Hematopoietic multipotent progenitor cell treated with erythropoietin and hydrocortisone succinate and interleukin-3 and kit ligand, for 4 days (in vitro differentiated cells): ENCODE measurements around the gene CIB4.

Experiments
- DNase-seq: peaks from one replicate; pipeline ENCODE4 v3.0.0-alpha.2; 2015

The CIB4 gene

DNA sequence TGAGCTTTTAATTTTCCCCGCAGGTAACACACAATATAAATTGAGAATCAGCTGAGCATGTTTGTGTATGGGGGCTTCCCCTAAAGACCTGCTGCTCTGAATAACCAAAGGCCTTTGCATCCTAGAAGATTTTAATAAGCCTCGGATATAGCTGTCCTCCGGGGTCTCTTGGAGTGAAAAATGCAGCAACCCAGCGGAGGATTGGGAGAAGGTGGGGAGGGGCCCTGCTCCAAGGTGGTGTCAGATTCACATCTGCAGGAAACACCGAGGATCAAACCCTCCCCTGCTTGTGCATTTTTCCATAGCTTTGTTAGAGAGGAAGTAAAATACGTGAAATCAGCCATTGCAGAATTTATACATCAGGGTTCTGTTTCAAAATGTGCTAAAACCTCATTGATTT lies 100.2 kb downstream of the CIB4 start:
- no peak for DNase-seq

DNA sequence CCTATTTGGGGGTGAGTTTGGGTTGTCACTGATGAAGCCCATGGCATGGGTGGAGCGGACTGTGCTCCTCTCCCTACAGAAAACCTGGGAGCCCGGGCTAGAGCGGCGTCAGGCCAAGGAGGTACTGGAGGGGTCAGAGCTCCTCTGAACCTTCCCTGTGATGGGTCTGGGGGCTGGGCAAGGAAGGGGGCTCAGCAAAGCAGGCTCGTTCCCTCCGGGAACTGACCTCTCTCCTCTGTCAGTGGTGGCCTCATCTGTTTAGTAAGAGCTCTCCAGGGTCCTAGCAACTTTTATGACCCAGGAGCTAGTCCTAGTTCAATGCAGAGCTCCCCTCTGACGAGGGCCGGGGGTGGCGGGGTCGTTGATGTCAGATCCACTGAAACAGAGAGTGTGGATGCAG lies 100.9 kb downstream of the CIB4 start:
- no peak for DNase-seq

DNA sequence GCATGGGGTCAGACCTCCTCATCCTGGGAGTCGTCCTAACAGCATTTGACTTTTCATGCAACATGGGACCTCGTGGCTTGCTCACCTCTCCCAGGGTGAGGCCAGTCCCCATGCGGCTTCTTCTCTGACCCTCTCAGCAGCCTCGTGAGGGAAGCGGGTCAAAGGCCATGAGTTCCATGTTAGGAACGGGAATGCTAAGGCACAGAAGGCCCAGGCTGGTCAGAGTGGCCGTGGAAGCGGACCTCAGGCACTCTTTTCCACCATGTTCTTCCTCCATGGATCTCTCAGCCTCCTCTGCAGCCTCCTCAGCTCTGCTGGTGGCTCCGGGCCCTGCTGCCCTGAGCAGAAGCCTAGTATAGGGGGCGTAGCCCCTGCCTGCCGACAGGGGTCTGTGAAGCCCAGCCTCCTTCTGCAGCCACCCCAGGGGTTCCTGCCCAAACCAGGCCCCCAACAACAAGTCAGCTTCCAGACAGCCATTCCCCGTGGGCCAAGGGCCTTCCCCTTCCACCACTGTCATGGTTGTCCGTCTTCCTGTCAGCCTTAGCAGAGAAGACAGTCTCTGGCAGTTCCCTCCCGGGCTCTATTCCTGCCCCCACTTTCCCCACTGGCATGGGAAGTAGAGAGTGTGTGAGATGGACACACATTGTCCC lies 103.2 kb downstream of the CIB4 start:
- no peak for DNase-seq

DNA sequence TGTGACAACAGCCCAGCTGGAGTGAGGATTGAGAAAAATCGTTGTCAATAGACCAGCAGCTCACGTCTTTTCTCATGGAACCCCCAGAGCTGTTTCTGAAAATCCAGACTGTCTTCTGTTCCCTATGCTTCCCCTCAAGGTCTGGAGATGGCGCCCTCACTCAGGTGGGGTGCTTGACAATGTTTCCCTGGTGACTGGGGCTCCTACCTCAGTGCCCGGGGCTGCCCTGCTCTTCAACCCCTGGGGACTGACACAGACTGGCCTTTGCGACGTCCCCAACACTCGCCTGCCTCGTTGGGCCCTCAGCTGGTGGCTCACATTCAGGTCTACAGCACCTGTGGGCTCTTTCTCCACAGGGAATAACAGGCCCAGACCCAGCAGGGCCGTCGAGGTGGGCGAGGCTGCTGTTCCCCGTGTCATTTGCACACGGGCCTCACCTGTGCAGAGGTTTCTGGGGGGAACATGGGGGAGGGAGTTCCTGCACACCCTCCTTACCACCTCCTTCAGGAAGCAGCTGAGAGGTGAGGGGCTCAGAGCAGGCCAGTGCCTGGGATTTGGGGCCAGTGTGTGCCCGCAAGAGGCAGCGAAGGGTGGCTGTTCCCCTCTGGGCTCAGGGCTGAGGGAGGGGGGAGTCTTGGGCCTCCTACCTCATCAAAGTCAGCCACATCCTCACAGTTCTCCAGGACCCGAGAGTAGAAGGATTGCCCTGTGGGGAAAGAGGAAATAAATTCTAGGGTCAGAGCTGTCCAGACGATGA lies 103.9 kb downstream of the CIB4 start:
- no peak for DNase-seq

DNA sequence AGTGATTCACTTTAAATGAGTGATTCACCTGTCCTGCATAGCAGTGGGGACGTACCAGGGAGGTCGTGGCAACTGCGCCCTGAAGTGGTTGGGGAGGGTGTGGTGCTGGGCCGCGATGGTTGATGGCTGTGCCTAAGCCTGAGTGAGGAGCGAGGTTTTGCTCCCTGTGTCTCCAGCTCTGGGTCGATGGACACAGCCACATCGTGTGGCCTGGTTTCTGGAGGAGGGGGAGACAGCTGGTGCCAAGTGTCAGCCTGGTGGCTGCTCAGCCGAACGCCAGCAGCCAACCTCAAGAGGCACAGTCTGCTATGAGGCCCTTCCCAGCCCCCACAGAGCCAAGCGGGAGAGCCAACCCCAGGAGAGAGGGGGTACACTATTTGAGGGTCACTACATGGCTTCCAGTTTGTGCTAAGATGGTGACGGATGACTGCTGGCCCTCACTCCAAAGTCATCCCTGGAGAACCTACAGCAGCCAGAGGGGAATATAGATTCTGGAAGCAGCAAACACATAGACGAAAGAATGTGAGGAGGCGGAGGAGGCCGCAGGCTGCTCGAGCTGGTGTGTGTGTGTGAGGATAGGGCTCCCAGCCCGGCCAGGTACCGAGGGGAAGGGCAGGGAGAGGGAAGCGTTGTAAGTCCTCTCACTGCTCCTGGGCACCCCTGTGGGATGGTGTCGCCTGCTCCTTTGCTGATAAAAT lies 104.6 kb downstream of the CIB4 start:
- DNase-seq, result no peak

DNA sequence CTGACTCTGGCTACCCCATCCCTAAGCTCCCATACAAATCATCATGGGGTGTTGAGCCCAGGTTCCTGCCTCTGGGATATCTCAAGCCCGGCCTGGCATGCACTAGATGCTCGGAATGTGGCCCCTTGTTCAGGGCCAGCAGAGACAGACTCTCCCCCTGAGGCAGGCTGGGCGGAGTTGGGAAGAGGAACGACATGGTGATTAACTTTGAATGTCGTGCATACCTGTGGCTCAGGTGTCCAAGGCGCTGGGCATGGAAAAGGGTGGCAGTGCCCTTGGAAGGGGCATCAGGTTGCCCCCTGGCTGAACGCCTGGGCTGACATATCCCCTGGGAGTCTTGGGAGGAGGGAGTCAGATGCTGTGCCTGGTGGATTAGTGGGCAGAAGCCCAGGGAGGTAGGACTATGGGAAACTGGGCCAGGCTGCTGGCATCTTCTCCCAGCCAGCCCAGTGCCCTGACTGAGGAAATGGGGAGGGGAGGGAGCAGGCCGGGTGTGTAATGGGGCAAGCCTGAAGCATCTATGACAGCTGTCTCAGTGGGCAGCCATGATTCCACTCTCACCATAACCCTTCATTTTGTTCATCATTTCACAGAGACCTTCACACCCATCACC lies 105.4 kb downstream of the CIB4 start:
- DNase-seq, result no peak

DNA sequence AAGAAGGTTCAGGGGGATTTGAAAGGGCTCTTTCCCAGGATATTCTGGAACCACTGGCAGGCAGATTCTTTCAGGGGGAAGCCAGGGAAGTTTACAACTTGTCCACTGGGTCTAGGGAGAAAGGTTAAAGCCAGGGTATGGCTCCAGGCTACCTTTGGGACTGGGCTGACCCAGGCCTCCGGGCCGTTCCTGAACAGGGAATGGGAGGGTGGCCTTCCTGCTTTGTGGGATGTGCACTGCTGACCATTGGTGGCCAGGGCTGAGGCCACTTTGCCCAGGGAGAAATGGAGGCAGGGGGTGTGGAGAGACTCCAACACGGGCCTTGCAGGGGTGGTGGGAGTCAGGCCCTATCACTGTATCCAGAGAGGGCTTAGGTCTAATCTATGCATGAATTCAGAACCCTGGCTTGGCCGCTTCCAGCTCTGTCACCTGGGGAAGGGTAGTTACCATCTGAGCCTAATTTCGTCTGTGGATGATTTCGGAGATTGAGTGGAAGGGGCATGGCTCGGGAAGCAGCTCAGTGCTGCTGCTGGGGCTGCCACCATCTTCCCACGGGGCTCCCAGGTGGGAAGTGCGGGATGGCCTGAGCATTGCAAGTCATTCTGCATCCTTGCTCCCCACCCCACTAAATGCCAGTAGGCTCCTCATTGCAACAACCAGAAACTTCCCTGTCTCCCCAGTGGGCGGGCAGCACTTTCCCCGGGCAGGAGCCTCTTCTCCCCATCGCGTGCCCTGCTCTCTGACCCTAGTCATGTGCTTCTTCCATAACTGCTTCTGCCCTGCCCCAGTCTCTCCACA lies 106.1 kb downstream of the CIB4 start:
- no peak for DNase-seq

DNA sequence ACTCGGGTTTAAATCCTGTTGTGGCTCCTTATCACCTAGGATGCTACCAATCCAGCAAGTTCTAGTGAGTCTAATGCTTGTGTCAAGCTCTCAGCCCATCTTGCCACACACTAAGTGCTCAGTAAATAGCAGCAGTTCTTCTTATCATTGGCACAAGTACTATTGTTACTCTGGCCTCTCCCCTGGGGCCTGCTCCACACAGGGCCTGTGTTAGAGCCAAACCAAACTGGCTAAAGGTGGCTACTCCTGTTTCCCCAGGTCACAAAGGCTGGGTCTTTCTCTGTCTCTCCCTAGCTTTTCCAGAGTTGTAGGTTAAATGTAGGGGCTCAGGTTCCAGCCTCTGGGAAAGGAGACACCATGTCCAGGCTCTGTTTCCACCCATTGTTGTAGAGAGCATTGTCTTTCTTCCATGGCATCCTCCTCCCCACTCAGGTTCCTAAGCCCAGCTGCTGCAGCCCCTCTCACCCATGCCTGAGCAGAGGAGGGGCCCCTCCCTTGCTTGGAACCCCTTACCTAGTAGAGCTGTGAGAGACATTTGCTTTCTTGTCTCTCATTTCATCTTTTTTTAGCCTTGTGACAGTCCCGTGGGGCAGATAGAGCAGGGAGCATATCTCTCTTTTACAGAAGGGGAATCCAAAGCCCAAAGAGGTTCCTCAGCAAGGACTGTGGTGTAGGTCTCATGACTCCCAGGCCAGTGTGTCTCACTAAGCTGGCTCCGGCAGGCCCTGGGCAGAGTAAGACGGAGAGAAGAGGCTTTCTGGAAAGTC lies 106.9 kb downstream of the CIB4 start:
- peak; percentile 18 for DNase-seq

DNA sequence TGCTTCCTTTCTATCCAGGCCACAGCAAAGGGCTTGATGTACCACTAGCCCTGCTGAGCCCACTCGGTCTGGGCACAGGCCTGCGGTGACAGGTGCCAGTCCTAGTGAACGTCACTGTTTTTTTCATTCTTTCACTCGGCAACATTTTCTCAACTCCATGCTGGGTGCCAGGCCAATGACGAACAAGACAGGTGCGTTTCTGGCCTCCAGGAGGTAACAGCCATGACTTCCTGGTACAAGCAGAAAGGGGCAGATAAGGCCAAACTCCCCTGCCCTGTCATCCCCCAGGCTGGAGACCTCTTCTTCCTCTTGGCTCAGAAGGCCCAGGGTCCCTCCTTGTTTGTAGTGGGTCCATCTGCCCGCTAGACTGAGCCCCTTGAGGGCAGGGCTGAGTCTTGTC lies 107.5 kb downstream of the CIB4 start:
- no peak for DNase-seq

DNA sequence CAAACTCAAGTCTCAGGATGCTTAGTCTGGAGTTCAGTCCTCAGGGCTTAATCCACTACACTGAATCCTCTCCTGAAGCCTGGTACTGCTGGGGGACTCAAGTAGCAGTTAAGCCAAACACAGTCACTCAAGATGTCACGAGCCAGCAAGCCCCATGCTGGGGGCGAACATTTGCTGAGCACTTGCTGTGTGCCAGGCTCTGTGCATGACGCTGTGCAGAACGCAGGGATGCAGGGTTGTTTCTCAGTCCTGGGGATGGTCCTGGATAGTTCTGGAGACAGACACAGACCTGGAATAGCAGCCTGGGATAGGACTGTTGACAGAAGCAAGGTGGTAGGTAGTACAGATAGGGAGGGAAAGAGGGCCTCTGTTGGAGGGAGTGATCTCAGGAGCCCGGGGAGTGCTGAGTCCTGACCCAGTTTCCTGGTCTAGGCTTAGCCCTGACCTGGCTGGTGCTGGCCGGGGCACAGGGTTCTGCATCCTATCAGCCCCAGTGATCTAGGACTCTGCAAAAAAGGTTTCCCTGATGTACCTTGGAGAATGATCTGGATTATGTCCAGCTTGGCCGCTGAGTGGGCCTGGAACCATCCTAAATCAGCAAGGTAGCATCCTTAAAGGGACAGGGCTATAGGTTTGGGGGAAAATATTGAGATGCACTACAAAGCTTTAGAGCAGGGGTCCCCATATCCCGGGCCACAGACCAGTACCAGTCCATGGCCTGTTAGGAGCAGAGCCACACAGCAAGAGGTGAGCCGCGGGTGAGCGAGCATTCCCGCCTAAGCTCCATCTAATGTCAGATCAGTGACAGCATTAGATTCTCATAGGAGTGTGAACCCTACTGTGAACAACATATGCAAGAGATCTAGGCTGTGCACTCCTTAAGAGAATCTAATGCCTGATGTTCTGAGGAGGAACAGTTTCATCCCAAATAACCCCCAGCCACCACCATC lies 108.6 kb downstream of the CIB4 start:
- DNase-seq, result no peak
